GM18870 (cell line): ENCODE results near the gene BPTF.
A peak's percentile ranks its signal among the peaks of the same experiment; 100 is the strongest.
"Not testable (repeated sequence)": the region's sequence is repeated elsewhere in the genome, so short reads cannot be mapped to it uniquely, and the experiment has no call there.

Experiments used
- ATAC-seq: cut with Tn5 transposase; IDR thresholded peaks from one replicate; pipeline ENCODE4 v1.9.1; 2021; ENCODE audit warnings: moderate library complexity; ENCODE audit not compliant: unreplicated experiment

The BPTF gene

DNA sequence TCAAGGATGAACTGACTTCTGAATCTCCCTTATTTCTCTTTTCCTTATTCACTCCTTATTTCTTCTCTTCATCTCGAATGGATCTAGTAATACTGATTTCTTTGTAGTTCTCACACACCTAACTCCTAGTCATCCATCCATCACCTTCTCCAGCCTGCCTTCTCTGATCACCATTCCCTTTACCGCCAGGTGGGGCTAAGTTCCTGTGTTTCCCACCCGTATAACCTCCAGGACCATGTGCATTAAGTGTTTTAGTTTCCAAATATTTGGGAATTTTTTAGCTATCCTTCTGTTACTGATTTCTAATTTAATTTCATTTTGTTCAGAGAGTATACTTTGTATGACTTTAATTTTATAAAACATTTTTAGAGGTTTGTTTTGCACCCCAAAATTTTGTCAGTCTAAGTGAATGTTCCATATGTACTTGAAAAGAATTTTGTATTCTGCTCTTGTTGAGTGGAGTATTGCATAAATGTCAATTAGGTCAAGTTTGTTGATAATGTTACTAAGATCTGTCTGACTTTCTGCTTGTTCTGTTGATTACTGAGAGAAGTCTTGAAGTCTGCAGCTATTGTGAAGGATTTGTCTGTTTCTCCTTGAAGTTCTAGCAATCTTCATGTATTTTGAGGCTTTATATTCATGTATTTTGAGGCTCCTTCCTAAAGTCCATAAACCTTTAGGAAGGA lies 8.8 kb downstream of the BPTF start:
- no peak for ATAC-seq

DNA sequence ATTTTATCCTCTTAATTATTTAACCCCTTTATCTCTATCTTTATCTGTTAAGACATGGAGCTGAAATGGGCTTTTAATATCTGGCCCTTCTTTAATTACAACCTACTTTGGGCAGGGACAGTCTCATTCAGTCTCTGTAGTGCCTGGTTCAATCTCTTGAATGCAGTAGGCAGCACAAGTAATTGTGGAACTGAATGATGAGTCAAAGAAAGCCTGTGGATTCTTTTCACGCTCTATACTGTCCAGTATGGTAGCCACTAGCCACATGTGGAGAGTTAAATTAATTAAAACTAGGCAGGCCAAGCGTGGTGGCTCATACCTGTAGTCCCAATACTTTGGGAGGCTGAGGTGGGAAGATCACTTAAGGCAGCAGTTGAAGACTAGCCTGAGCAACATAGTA lies 9.3 kb downstream of the BPTF start:
- ATAC-seq: no peak

DNA sequence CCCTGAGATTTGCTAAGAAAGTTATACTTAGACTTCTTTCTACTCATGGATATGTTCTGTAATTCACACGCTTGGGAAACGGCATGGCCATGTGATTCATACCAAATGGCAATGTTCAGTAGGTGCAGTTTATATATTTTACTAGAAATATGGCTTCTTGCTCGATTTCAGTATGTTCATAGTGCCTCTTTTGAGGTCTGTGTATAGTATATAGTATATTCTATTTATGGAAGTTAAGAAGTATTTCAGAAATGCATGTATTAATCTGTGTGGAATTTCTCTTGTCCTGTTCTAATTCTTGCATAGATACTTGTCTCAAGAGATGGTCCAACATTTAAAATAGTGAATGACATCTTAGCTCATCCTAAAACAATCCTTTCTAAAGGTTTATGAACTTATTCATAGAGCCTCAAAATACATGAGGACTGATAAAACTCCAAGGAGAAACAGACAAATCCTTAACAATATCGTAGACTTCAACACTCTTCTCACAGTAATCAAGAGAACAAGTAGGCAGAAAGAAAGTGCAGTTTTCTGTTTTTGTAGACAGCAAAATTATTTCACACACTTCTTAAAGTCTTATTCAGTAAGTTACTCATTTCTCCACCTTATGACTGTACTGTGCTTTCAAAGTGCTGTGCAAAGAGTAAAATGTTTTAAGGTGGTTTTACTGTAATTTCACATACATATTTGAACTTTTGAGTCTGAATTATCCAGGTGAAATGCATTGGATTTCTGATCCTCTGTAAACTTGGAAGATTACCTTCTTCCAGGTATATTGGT lies 11.1 kb downstream of the BPTF start:
- ATAC-seq: no peak

DNA sequence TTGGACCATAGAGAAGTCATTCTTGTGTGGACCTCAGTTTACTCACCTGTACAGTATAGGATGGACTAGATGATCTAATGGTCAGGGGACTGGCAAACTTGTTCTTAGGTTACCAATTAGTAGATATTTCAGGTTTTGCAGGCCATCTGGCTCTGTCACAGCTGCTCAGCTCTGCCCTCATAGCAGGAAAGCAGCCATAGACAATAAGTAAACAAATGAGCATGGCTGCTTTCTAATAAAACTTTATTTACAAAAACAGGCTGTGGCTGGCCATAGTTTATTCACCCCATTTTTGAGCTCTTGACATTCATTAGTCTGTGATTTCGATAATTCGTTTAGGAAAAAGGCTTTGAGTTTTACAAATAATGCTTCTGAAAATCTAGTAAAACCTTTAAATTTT lies 12.7 kb downstream of the BPTF start:
- no peak for ATAC-seq

DNA sequence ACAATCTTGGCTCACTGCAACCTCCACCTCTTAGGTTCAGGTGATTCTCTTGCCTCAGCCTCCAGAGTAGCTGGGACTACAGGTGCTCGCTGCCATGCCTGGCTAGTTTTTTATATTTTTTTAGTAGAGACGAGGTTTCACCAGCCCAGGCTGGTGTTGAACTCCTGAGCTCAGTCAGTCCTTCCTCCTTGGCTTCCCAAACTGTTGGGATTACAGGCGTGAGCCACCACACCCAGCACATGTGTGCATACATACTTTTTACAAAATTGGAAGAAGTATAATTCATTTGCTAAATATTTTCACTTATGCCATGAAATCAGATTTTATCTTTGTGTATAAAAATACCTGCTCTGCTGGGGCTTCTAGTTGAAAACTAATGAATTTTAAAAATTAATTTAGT lies 13.2 kb downstream of the BPTF start:
- no peak for ATAC-seq

DNA sequence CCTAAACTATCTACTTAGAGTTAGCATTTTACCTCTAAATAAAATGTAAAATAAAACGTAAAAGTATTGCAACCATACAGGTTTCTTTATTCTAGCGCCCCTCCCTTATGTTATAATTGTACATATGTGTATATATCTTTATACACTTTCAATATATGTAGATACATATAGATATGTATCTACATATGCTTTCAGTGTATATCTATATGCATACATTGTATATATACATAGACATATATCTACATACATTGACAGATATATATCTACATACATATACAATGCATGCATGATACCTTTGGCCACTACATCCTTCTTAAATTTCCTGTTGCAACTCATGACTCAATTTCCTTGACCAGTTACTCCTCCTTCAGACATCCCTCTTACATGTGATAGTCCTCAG lies 16.7 kb downstream of the BPTF start:
- ATAC-seq: no peak

DNA sequence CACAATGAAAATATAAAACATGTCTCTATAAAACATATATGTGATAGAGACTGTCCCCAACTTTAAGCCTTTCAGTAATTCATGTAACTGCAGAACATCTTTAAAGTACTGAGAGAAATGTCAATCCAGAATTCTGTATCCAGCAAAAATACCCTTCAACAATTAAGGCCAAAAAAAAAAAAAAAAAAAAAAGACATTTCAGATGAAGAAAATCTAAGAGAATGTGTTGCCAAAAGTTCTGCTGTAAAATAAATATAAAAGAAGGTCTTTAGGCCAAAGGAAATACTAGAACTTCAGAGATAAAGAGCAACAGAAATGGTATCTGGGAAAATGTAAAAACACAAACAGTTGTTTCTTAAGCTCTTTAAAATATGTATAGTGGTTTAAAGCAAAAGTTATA lies 17.3 kb downstream of the BPTF start:
- no peak for ATAC-seq

DNA sequence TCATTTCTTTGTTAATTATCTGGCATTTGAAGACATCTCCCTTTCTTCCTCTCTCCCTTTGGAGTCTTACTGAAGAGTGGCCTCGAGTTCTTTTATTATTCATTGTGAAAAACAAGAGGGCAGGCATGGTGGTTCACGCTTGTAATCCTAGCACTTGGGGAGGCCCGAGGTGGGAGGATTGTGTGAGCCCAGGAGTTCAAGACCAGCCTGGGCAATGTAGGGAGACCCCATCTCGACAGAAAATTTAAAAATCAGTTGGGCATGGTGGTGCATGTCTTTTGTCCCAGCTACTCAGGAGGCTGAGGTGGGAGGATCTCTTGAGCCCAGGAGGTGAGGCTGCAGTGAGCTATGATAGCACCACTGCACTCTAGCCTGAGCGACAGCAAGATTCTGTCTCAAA lies 20.1 kb downstream of the BPTF start:
- ATAC-seq: no peak

DNA sequence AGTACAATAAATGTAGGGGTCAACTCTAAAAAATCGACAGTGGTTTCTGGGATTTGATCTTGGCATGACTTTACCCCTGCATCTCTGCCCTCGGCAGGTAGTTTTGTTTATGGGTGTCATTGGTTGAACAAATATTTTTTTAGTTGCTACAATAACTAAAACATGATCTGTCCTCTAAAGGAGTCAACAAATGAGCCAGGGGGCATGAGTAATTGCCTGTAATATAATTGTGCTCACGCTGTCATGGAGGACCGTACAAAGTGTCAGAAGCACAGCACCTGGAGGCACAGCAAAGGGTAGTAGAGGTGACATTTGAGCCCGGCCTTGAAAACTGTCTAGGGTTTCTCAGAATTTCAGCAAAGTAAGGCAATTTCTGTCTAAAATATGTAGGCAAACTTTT lies 22.9 kb downstream of the BPTF start:
- not testable (repeated sequence) for ATAC-seq

DNA sequence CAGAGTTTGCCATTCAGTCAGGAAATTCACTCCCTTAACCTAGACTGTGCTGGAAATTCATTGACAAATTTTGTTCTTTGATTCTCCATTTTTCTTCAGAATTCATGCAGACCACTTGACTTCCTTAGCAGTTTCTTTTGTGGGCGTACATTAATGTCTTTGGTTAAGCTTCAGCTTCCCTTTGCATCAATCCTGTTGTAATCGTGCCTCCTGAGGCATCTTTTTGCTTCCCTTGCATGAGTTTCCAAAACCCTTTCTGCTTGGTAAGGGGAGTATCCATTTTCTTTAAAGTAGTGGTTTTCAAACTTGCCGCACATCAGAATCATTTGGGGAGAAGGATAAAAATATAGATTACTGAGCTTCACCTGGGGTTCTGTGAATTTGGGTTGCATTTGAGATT lies 23.5 kb downstream of the BPTF start:
- ATAC-seq: not testable (repeated sequence)

DNA sequence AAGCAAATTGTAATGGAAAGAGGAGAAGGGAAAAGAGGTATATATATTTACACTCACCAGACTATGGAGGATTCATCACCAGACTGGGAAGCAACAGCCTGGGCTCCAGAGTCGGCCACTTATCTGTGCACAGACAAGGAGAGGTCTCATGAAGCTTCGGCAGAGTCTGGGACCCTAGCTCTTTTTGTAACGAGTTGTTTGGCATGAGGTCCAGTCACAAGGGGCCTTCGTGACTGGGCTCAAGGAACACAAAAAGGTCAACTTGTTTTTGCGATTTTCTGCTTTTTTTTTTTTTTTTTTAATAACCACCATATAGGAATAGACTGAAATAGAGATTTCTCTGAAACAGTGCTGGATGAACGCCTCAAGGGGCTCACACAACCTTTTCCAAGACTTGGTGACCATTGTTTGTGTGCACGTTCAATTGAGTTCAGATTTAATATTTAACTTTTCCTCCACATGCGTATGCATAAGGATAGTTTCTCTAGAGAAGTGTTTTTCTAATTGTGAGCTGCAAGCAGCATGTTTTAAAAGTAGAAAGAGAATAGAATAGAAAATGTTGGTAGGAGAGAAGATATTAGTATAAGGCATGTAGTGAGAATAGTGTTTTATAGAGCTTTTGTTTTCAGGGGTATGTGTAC lies 25.8 kb downstream of the BPTF start:
- ATAC-seq: no peak

DNA sequence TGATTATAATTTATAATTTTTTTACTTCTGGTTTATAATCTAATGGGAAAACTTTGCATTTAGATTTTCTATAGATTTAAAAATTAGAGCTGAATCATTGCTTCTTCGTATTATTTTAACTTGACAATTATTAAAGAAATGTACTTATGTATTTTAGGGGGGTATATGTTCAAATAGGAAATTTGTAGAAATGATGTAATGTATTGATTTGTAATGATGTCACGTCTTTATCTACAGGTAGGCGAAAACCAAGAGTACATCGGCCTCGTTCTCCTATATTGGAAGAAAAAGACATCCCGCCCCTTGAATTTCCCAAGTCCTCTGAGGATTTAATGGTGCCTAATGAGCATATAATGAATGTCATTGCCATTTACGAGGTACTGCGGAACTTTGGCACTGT lies 28.4 kb downstream of the BPTF start:
- ATAC-seq: no peak

DNA sequence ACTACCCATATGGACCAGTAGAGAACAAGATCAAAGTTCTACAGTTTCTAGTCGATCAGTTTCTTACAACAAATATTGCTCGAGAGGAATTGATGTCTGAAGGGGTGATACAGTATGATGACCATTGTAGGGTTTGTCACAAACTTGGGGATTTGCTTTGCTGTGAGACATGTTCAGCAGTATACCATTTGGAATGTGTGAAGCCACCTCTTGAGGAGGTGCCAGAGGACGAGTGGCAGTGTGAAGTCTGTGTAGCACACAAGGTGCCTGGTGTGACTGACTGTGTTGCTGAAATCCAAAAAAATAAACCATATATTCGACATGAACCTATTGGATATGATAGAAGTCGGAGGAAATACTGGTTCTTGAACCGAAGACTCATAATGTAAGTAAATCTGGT lies 29.1 kb downstream of the BPTF start:
- ATAC-seq: no peak

DNA sequence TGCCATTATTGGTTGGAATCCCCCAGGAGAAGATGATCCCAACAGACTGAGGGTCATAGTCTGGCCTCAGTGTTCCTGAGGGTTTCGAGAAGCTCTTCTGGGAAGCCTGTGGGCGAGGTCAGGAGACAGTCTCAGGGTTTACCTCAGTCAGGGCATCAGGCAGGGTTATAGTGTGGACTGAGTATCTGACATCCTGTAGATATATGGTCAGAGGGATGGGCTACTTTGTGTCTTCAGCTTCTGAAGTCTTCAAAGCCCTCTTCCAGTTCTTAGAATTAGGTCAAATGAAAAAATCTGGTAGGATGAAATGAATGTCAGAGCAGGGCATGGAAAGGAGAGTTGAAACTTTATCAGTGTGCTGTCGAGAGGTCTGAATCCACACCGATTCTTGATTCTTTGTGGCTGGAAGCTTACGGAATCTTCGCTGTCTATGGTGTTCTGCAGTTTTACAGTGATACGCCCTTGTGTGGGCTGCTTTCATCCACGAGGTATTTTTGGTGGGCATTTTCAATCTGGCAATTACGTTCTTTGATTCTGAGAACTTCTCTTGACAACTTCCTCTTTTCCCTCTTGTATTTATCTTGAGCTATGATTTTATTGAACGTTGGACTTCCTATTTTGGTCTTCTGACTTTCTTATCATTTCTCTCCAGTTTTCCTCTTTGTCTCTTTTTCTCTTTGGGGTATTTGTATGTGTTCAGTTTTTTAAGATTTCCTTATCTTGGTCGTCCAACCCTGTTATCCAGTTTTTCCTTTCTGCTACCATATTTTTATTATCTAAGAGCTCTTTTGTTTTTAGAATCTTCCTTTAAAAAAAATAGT lies 30.4 kb downstream of the BPTF start:
- no peak for ATAC-seq

DNA sequence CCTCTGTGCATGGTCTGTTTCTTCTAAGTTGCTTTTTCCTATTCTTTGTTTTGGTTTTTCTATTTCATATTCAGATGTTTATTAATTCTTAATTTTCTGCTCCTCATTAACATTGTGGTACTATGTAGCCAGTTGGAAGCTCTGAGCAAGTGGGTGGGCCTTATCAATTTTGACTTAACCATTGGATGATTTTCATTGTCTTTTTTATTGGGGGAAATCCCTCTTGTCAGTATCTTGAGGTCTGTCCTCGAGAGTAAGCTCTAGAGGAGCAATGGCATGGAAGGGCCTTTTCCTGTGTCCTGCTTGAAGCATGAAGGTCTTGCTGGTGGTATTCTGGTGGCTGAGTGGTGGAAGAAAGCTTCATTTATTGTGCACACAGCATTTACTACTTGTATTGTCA lies 31.1 kb downstream of the BPTF start:
- ATAC-seq: not testable (repeated sequence)

DNA sequence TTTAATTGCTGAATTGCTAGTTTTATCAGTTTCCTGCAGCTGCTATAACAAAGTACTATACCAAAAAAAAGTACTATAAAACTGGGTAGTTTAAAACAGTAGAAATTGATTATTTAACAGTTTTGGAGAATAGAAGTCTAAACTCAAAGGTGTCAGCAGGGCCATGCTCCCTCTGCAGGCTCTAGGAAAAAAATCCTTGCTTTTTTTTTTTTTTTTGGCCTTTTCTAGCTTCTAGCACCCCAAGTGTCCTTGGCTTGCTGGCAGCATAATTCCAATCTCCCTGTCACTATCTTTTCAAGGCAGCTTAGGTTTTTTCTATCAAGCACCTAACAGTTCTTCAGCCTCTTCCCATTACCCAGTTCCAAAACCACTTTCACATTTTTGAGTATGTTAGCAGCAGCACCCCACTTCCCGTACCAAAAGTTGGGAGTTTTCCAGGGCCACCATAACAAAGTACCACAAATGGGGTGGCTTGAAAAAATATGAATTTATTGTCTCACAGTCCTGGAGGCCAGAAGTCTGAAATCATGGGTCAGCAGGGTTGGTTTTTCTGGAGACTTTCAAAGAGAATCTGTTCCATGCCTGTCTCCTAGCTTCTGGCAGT lies 37.4 kb downstream of the BPTF start:
- ATAC-seq: no peak

DNA sequence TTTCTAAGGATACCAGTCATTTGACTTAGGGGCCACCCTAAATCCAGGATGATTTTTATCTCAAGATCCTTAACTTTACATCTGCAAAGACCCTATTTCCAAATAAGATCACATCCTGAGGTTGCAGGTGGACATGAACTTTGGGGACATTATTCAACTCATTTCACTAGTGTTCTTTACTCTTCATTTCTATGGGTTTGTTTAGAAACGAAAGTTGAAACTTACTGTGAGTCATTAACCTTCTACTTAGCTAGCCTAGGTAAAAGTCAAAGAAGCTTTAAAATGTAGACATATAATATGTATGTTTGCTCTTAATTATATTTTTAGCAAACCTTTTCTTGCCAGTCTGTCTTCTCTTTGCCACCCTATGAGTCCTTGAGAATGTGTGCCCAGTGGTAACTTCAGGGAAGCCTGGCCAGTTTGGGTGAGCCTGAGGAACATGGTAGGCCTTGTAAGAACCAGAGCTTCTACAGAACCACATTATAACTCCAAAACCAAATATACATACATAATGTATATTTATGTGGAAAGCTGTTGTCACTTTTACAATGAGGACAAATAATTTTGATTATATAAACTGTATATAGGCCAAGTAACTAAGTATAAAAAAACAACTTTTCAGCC lies 38.4 kb downstream of the BPTF start:
- peak; percentile 67 for ATAC-seq

DNA sequence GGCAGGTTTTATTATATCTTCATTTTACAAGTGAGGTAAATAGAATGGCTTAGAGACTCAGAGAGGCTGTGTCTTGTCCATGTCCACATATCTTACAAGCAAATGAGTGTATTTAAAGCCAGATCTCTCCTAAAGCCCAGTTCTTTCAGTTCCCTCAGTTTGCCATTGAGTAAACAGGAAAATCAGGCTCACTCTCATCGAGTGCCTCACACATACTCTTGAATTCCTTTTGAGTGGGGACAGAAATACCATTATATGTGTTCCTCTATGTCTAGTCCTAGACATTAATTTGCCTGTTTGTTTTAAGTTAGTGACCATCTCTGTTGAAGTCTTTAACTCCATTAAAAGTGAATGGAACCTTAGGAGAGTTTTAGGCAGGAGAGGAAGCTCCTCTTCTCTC lies 40.1 kb downstream of the BPTF start:
- no peak for ATAC-seq

DNA sequence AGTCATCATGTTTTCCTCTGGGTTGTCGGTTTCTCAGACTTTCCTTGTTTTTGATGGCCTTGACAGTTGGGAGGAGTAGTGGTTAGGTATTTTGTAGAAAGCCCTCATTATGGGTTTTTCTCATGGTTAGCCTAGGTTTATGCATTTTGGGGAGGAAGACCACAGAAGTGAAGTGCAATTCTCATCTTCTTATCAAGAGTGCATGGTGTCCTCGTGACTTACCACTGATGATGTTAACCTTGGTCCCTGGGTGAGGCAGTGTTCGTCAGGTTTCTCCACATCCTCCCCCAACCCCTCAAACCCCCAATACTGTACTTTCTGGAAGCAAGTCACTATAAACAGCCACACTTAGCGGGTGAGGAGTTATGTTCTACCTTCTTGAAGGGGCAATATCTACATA lies 42.3 kb downstream of the BPTF start:
- ATAC-seq: no peak

DNA sequence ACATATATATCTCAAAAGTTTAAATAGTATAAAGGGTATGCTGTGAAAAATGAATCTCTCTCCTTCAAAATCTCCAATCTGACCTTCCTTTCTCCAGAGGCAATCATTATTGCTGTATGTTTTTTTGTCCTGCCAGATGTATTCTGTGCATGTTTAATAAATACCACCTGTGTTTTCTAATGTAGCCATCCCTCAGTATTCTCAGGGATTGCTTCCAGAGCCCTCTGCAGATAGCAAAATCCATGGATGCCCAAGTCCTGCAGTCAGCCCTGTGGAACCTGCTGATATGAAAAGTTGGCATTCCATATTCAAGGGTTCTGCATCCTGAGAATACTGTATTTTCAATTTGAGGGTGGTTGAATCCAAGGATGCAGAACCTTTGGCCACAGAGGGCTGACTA lies 42.9 kb downstream of the BPTF start:
- no peak for ATAC-seq

DNA sequence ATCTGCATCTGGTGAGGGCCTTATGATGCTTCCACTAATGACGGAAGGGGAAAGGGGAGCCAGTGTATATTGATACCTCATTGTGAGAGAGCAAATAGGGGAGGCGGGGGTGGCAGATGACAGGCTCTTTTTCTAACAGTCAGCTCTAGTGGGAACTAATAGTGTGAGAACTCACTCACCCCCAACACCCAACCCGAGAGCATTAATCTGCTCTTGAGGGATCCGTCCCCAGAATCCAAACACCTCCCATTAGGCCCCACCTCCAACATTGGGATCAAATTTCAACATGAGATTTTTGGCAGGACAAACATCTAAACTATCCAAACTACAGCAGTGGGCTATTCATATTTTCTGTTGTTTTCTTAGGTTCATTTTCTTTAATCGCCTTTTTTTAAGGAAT lies 54.4 kb downstream of the BPTF start:
- ATAC-seq: no peak
